IMR-90 (cell line): Measurements from ENCODE around the gene FAM210B. TPM values are rescaled to one million over a fixed set of nuclear protein-coding genes. Genes with fewer than 3 reads are reported as not detected.

Experiments used
- ATAC-seq: fragments of 200-7000 bp; cut with Tn5 transposase; 2 replicates; pipeline ENCODE4 v1.9.1; 2020; ENCODE audit warnings: low read depth, mild to moderate bottlenecking, moderate library complexity
- BruUV-seq: library from RNA; stranded (reverse); fragments of 400-500 nt; replicated peaks from 2 replicates; lab custom pipeline; 2021; lab: Mats Ljungman, UMichigan
- CTCF ChIA-PET: fragments of 300-600 bp; formaldehyde crosslinking; extraction: SDS; loops from one replicate; lab custom pipeline; 2021; ENCODE audit warnings: antibody characterized with exemption; lab: Yijun Ruan, JAX
- POLR2A ChIA-PET: fragments of 300-600 bp; sonication (Branson Sonifier 250); formaldehyde crosslinking; loops from one replicate; lab custom pipeline; 2022; ENCODE audit warnings: antibody characterized with exemption; ENCODE audit not compliant: unreplicated experiment; lab: Charles Lee
- DNase-seq: peaks from one replicate; pipeline ENCODE4 v3.0.0; 2013
- H2AFZ ChIP-seq: replicated peaks from 2 replicates; pipeline ENCODE3; 2013; ENCODE audit warnings: low read length, mild to moderate bottlenecking; ENCODE audit not compliant: poor library complexity
- H2AK5ac ChIP-seq: 2 replicates; pipeline ENCODE4 v1.6.1; 2013; ENCODE audit warnings: low read depth, low read length, inconsistent platforms
- H2AK9ac ChIP-seq: replicated peaks from 2 replicates; pipeline ENCODE3; 2013; ENCODE audit warnings: mild to moderate bottlenecking, low read depth, low read length, moderate library complexity; ENCODE audit not compliant: poor library complexity
- H2BK120ac ChIP-seq: 2 replicates; pipeline ENCODE4 v1.6.1; 2013; ENCODE audit warnings: low read depth, low read length, inconsistent platforms
- H2BK15ac ChIP-seq: 3 replicates; pipeline ENCODE4 v1.6.1; 2013; ENCODE audit warnings: low read depth, low read length, inconsistent platforms
- H2BK20ac ChIP-seq: 2 replicates; pipeline ENCODE4 v1.6.1; 2013; ENCODE audit warnings: low read depth, mild to moderate bottlenecking, inconsistent platforms, low read length, moderate library complexity
- H2BK5ac ChIP-seq: 2 replicates; pipeline ENCODE4 v1.6.1; 2013; ENCODE audit warnings: mild to moderate bottlenecking, low read depth, low read length, inconsistent platforms; ENCODE audit not compliant: poor library complexity, severe bottlenecking
- H3K14ac ChIP-seq: replicated peaks from 2 replicates; pipeline ENCODE4 v1.6.1; 2013; ENCODE audit warnings: low read depth, low read length, inconsistent platforms
- H3K18ac ChIP-seq: 2 replicates; pipeline ENCODE4 v1.6.1; 2013; ENCODE audit warnings: low read depth, low read length, control low read depth
- H3K23ac ChIP-seq: 2 replicates; pipeline ENCODE4 v1.6.1; 2013; ENCODE audit warnings: low read depth, low read length, inconsistent platforms
- H3K27ac ChIP-seq: 2 replicates; pipeline ENCODE4 v1.5.1; 2013; ENCODE audit warnings: mild to moderate bottlenecking, control low read depth, low read length; ENCODE audit not compliant: insufficient read depth
- H3K27me3 ChIP-seq: 2 replicates; pipeline ENCODE4 v1.6.1; 2013; ENCODE audit warnings: low read length; ENCODE audit not compliant: control insufficient read depth, insufficient read depth
- H3K36me3 ChIP-seq: 2 replicates; pipeline ENCODE4 v1.6.1; 2013; ENCODE audit warnings: low read length, mixed read lengths; ENCODE audit not compliant: control insufficient read depth, insufficient read depth
- H3K4ac ChIP-seq: 2 replicates; pipeline ENCODE4 v1.6.1; 2013; ENCODE audit warnings: low read depth, low read length, inconsistent platforms
- H3K4me1 ChIP-seq: 2 replicates; pipeline ENCODE4 v1.6.1; 2013; ENCODE audit warnings: low read length, mixed read lengths; ENCODE audit not compliant: control insufficient read depth, insufficient read depth
- H3K4me2 ChIP-seq: 2 replicates; pipeline ENCODE4 v1.6.1; 2013; ENCODE audit warnings: low read depth, mild to moderate bottlenecking, control low read depth, low read length, moderate library complexity
- H3K4me3 ChIP-seq: 2 replicates; pipeline ENCODE4 v1.5.1; 2013; ENCODE audit warnings: low read depth, mild to moderate bottlenecking, control low read depth, low read length, moderate library complexity; ENCODE audit not compliant: insufficient read depth
- H3K56ac ChIP-seq: 2 replicates; pipeline ENCODE4 v1.6.1; 2013; ENCODE audit warnings: low read length, inconsistent platforms; ENCODE audit not compliant: insufficient read depth; ENCODE audit errors: extremely low read depth
- H3K79me1 ChIP-seq, 2 experiments: 2 replicates each; pipeline ENCODE4 v1.6.1; 2013; ENCODE audit warnings: low read length in 2 of 2, inconsistent platforms in 1 of 2, low read depth in 1 of 2
- H3K9ac ChIP-seq: 2 replicates; pipeline ENCODE4 v1.6.1; 2013; ENCODE audit warnings: low read depth, low read length, control low read depth
- H3K9me1 ChIP-seq: 2 replicates; pipeline ENCODE4 v1.6.1; 2013; ENCODE audit warnings: low read length, inconsistent platforms; ENCODE audit not compliant: insufficient read depth
- H3K9me3 ChIP-seq: 2 replicates; pipeline ENCODE4 v1.6.1; 2013; ENCODE audit warnings: low read length; ENCODE audit not compliant: control insufficient read depth, insufficient read depth
- H4K20me1 ChIP-seq: 2 replicates; pipeline ENCODE4 v1.6.1; 2013; ENCODE audit warnings: low read length, inconsistent platforms; ENCODE audit not compliant: insufficient read depth
- H4K5ac ChIP-seq: 2 replicates; pipeline ENCODE4 v1.6.1; 2013; ENCODE audit warnings: mild to moderate bottlenecking, low read depth, low read length, control low read depth
- H4K8ac ChIP-seq, 2 experiments: 2 replicates each; pipeline ENCODE4 v1.6.1; 2013; ENCODE audit warnings: low read depth in 2 of 2, low read length in 2 of 2, control low read depth in 1 of 2, inconsistent platforms in 1 of 2
- H4K91ac ChIP-seq: 2 replicates; pipeline ENCODE4 v1.6.1; 2013; ENCODE audit warnings: low read depth, low read length, inconsistent platforms; ENCODE audit not compliant: insufficient read depth
- BHLHE40 ChIP-seq: fragments of 150-350 bp; IDR thresholded peaks from 2 replicates; pipeline ENCODE4 v1.6.1; 2016; ENCODE audit warnings: mild to moderate bottlenecking, low read depth, low read length
- CEBPB ChIP-seq: IDR thresholded peaks from 2 replicates; pipeline ENCODE4 v1.6.1; 2012; ENCODE audit warnings: low read depth, low read length, improper control_type of control experiment
- CHD1 ChIP-seq: IDR thresholded peaks from 2 replicates; pipeline ENCODE4 v1.6.1; 2012; ENCODE audit warnings: low read depth, low read length, improper control_type of control experiment
- MAFK ChIP-seq: IDR thresholded peaks from 2 replicates; pipeline ENCODE4 v1.6.1; 2012; ENCODE audit warnings: low read depth, low read length, improper control_type of control experiment
- MAZ ChIP-seq: IDR thresholded peaks from 2 replicates; pipeline ENCODE4 v1.6.1; 2012; ENCODE audit warnings: low read depth, mild to moderate bottlenecking, low read length, improper control_type of control experiment, moderate library complexity, borderline replicate concordance
- NFE2L2 ChIP-seq: fragments of 150-350 bp; IDR thresholded peaks from 2 replicates; pipeline ENCODE4 v1.6.1; 2016; ENCODE audit warnings: low read depth, mild to moderate bottlenecking, low read length
- RCOR1 ChIP-seq: IDR thresholded peaks from 2 replicates; pipeline ENCODE4 v1.6.1; 2012; ENCODE audit warnings: mild to moderate bottlenecking, low read length, improper control_type of control experiment; ENCODE audit not compliant: insufficient replicate concordance
- RFX5 ChIP-seq: IDR thresholded peaks from 2 replicates; pipeline ENCODE4 v1.8.0; 2012; ENCODE audit warnings: low read depth, mild to moderate bottlenecking, low read length, moderate library complexity
- SMC3 ChIP-seq: fragments of 150-350 bp; IDR thresholded peaks from 2 replicates; pipeline ENCODE4 v1.6.1; 2016; ENCODE audit warnings: low read depth, mild to moderate bottlenecking, antibody characterized with exemption, low read length, moderate library complexity
- WGBS, 2 experiments: methylation state at CpG; one replicate each; pipeline versions ENCODE4 v1.1.5 to v1.1.7; 2013; ENCODE audit warnings: missing lambda C conversion rate in 2 of 2; ENCODE audit not compliant: insufficient read length in 1 of 2; ENCODE audit errors: extremely low coverage in 2 of 2; 5-methylcytosine and 5-hydroxymethylcytosine counted together
- dilution Hi-C: fragments of 300-500 bp; cut with HindIII; formaldehyde crosslinking; loops from one replicate; pipeline ENCODE4 v1.14.3; 2018; ENCODE audit warnings: low sequenced_read_pairs; ENCODE audit not compliant: unreplicated experiment
- in situ Hi-C: fragments of 300-500 bp; cut with MboI; formaldehyde crosslinking; loops from 3 replicates; pipeline ENCODE4 v1.14.3; 2019; ENCODE audit warnings: low sequenced_read_pairs, inconsistent platforms, mixed read lengths
- intact Hi-C: fragments of 100-400 bp; cut with micrococcal nuclease; formaldehyde crosslinking; loops from 2 replicates; pipeline ENCODE4 v1.10.0; 2022
- polyA plus RNA-seq, 3 experiments: library from polyadenylated mRNA; depleted of rRNA; stranded (reverse); fragments of >200 nt; gene quantifications; 2 replicates each; pipeline ENCODE4 v1.2.3, GENCODE V29; 2012; ENCODE audit warnings: low replicate concordance in 1 of 3
- total RNA-seq: library from RNA; depleted of rRNA; stranded (reverse); fragments of >200 nt; gene quantifications from 2 replicates; pipeline ENCODE4 v1.2.3, GENCODE V29; 2012
- TF ChIP-seq, protein P1 (sequence below): conservative IDR thresholded peaks from 2 replicates; pipeline ENCODE4 v1.5.1; 2012; ENCODE audit warnings: mild to moderate bottlenecking, low read depth, low read length, improper control_type of control experiment

FAM210B gene
- total and polyA plus RNA-seq, 2 of the 4 experiments (the other 2 are of a cell fraction): 29.5 to 45.0 TPM

DNA sequence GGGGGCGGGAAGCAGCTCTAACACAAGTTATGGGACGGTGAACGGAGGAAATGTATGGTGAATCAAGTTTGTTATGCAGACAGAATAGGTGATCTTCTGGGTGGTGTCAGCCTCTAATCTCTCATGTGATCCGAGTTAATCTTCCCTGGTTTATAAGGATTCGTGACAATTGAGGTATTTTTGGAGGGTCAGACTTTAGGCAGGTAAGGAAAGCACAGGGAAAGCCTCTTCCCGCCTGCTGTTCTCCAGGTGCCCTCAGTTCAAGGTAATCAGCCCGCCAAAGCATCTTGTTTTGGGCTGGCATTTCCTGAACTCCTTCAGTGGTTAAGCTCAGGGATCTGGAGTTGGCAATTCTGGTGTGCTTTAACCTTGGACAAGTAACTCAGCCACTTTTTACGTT is 34.9 kb downstream of the FAM210B start (continued):
- TF ChIP-seq MAZ (no peak), CEBPB (no peak), SMC3 (no peak), BHLHE40 (no peak), RFX5 (no peak)

DNA sequence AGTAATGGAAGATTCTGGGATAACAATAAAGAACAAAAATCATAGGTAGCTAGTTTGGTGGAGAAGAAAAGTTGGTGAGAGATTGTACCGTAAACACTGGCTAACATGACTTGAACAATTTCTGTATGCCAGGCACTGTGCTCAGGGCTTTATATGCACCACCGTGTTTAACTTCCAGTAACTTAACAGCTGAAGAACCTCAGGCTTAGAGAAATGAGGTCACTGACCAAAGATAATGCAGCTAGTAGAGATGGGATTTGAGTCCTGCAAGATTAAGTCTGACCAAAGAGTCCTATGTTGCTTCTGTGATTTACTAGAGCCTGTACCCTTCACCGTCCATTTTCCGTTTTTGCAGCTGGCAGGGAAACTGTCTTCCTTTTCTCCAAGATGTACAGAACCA is 36.4 kb downstream of the FAM210B start:
- Histone ChIP-seq H2AK5ac (no peak overlapping the region), H2BK120ac (no peak overlapping the region), H4K91ac (no peak overlapping the region), H3K79me1 (peaks cover 29 to 52% of the 10 kb centered on the region in 2 experiments), H3K27me3 (no peaks in the 10 kb centered on the region), H3K4me1 (peaks cover 2% of the 10 kb centered on the region; the same call in 1 of the 2 replicates), H4K20me1 (no peaks in the 10 kb centered on the region), H2AFZ (no peak overlapping the region), H3K4me3 (no peak overlapping the region), H3K9me3 (no peaks in the 10 kb centered on the region), H4K8ac (no peak overlapping the region), H2BK15ac (no peak overlapping the region), H3K56ac (no peak overlapping the region), H3K23ac (peak overlapping the region; percentile 46; the same call in 1 of the 2 replicates), H3K14ac (no peak overlapping the region), H3K9ac (no peak overlapping the region), H2BK5ac (no peak overlapping the region), H2BK20ac (no peak overlapping the region), H2AK9ac (no peak overlapping the region), H3K36me3 (peaks cover 30% of the 10 kb centered on the region), H3K9me1 (peaks cover 6% of the 10 kb centered on the region; the same call in 1 of the 2 replicates), H3K27ac (no peak overlapping the region), H3K4me2 (no peak overlapping the region), H3K4ac (no peak overlapping the region), H4K5ac (no peak overlapping the region), H3K18ac (no peak overlapping the region)
- POLR2A ChIA-PET: no interaction called here
- CTCF ChIA-PET: no interaction called here
- no peak for TF ChIP-seq NFE2L2
- TF ChIP-seq, protein P1, sequence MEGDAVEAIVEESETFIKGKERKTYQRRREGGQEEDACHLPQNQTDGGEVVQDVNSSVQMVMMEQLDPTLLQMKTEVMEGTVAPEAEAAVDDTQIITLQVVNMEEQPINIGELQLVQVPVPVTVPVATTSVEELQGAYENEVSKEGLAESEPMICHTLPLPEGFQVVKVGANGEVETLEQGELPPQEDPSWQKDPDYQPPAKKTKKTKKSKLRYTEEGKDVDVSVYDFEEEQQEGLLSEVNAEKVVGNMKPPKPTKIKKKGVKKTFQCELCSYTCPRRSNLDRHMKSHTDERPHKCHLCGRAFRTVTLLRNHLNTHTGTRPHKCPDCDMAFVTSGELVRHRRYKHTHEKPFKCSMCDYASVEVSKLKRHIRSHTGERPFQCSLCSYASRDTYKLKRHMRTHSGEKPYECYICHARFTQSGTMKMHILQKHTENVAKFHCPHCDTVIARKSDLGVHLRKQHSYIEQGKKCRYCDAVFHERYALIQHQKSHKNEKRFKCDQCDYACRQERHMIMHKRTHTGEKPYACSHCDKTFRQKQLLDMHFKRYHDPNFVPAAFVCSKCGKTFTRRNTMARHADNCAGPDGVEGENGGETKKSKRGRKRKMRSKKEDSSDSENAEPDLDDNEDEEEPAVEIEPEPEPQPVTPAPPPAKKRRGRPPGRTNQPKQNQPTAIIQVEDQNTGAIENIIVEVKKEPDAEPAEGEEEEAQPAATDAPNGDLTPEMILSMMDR: no peak
- TF ChIP-seq RCOR1: no peak
- TF ChIP-seq CHD1: no peak
- no peak for TF ChIP-seq MAFK
- in situ Hi-C loops: loop anchor here (5.0 to 25.0 kb wide), 2 partner anchors 67 to 967 kb away; partner anchors contain the start of gene RAE1
- dilution Hi-C loops: no loop called here
- DNase-seq: no peak
- no CpG with 5 or more reads among the region's 4 CpGs for WGBS, 2 experiments
- no TSS peak for BruUV-seq
- ATAC-seq: no peak
- intact Hi-C loops: no loop called here
